Pancreas (tissue), 10 donors: ENCODE measurements around the gene FCN3. TPM values are rescaled to one million over a fixed set of nuclear protein-coding genes. Genes with fewer than 3 reads are reported as not detected.
A peak's percentile ranks its signal among the peaks of the same experiment; 100 is the strongest.

Experiments
- ATAC-seq, 4 donors: fragments of 200-7000 bp; cut with Tn5 transposase; one replicate each; pipeline versions ENCODE4 v1.8.0 to v1.9.1; 2020; ENCODE audit warnings: mild to moderate bottlenecking in 4 of 4, moderate library complexity in 4 of 4
- DNase-seq, 6 donors: peaks; one replicate each; pipeline ENCODE4 v3.0.0-alpha.2; 2020
- FAIRE-seq: peaks from 2 replicates; lab custom pipeline; 2012; peaks lifted over from hg19 to GRCh38; lab: Jason Lieb, UNC
- H3K27ac ChIP-seq, 4 donors: fragments of 200-600 bp; sonication (generic); 1 replicate in 3 of 4; 2 replicates in 1 of 4; pipeline versions ENCODE4 v1.5.0 to v1.8.0; 2020
- H3K27me3 ChIP-seq, 4 donors: fragments of 200-600 bp; one replicate each; pipeline ENCODE4 v1.8.0; 2021
- H3K36me3 ChIP-seq, 3 donors: fragments of 200-600 bp; sonication (generic) in 1 of 3; one replicate each; pipeline versions ENCODE4 v1.5.0 to v1.8.0; 2020 to 2021
- H3K4me1 ChIP-seq, 3 donors: fragments of 200-600 bp; one replicate each; pipeline ENCODE4 v1.8.0; 2021
- H3K4me3 ChIP-seq, 4 donors: fragments of 200-600 bp; sonication (generic) in 2 of 4; one replicate each; pipeline versions ENCODE4 v1.5.0 to v1.8.0; 2020 to 2021
- H3K9me3 ChIP-seq, 4 donors: fragments of 200-600 bp; one replicate each; pipeline ENCODE4 v1.8.0; 2021
- WGBS, 2 donors: extraction: QIAGEN DNeasy Blood & Tissue Kit; methylation state at CpG; one replicate each; pipeline ENCODE4 v1.1.7; 2013; 5-methylcytosine and 5-hydroxymethylcytosine counted together
- intact Hi-C, 3 donors: fragments of 100-400 bp; cut with DNase I; formaldehyde crosslinking; loops; one replicate each; pipeline versions ENCODE4 v1.11.1 to v1.14.2; 2022
- polyA plus RNA-seq, 2 donors: library from polyadenylated mRNA; stranded (reverse); fragments of 200-250 nt; gene quantifications; one replicate each; pipeline ENCODE4 v1.2.3, GENCODE V29; 2013
- total RNA-seq, 6 donors: library from RNA; stranded (reverse); fragmentation: NEBNext Ultra II Directional in 4 of 6; extraction: Animal tissue kit (Norgen Biotek cat#: 25700) in 4 of 6; gene quantifications; one replicate each; pipeline versions ENCODE4 v1.2.1 to v1.2.4, GENCODE V29; 2021 to 2023
- TF ChIP-seq, protein P1 (sequence below), 4 donors: fragments of 200-600 bp; sonication (generic) in 3 of 4; IDR thresholded peaks; one replicate each; pipeline versions ENCODE4 v1.5.0 to v1.8.0; 2021; ENCODE audit warnings: antibody characterized with exemption in 4 of 4
- donor health status: healthy with polysubstance abuse.
- donor health status: DM: no; HTN: no; CAD: no; lungs with moderate emphysema.
- donor health status: DM: no; HTN: no; CAD: no.
- donor health status: control.
- donor health status: control.
- donor health status: Bipolar disorder and iron deficiency.
- donor health status: DM: yes; HTN: yes; CAD: no.
- donor health status: DM: no; HTN: no; CAD: no.
- donor health status: DM: no; HTN: no; CAD: no.
- donor health status: DM: yes; HTN: yes; CAD: no.

Gene FCN3
- total and polyA plus RNA-seq, 8 donors: 0.39 to 19.7 (median 3.7) TPM

DNA sequence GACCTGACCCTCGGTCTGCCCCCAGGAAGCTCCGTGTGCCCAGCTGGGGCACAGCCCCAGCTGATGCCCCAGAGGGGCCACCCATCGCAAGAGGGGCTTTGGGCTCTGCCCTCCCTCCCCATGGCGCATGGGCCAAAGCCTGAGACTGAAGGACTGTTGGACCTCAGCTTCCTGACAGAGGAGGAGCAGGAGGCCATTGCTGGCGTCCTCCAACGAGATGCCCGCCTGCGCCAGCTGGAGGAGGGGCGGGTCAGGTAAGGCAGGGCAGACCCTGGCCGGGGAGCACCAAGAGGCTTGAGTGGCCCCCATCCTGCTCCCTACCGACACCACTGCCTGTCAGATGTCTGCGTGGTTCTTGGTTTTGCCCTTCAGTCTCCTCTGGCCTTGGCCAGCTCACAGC lies 29.4 kb downstream of the FCN3 start:
- TF ChIP-seq, protein P1, sequence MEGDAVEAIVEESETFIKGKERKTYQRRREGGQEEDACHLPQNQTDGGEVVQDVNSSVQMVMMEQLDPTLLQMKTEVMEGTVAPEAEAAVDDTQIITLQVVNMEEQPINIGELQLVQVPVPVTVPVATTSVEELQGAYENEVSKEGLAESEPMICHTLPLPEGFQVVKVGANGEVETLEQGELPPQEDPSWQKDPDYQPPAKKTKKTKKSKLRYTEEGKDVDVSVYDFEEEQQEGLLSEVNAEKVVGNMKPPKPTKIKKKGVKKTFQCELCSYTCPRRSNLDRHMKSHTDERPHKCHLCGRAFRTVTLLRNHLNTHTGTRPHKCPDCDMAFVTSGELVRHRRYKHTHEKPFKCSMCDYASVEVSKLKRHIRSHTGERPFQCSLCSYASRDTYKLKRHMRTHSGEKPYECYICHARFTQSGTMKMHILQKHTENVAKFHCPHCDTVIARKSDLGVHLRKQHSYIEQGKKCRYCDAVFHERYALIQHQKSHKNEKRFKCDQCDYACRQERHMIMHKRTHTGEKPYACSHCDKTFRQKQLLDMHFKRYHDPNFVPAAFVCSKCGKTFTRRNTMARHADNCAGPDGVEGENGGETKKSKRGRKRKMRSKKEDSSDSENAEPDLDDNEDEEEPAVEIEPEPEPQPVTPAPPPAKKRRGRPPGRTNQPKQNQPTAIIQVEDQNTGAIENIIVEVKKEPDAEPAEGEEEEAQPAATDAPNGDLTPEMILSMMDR (IDR thresholded peaks at IDR 0.05): no peak
- no peak for ATAC-seq
- H3K9me3 ChIP-seq: no peaks in the 10 kb centered on the region
- no peaks in the 10 kb centered on the region for H3K27me3 ChIP-seq
- DNase-seq: no peak
- H3K36me3 ChIP-seq: no peaks in the 10 kb centered on the region
- no peak overlapping the region for H3K4me3 ChIP-seq
- no peak for FAIRE-seq
- peaks cover 0 to 7% (median 3%) of the 10 kb centered on the region in 3 donors for H3K4me1 ChIP-seq
- 90 to 94% methylated on average over 10 to 12 of the region's 12 CpGs for WGBS, 2 donors
- no peak overlapping the region for H3K27ac ChIP-seq
- intact Hi-C loops: no loop called here

DNA sequence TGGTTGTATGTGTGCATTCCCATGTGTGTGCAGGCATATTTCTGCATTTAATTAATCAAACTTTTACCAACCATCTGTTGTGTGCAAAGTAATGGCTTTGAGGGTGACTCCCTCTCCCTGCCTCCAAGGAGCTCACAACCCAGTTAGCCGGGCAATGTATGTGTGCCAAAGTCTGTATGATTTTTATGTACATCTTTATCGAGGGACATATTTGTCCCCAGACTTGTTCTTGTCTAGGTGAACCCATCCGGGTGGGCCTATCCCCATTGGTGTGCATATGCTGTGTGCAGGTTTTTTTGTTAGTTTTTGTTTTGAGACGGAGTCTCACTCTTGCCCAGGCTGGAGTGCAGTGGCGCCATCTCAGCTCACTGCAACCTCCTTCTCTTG lies 31.0 kb downstream of the FCN3 start:
- DNase-seq: no peak
- peak in 3 of 4 donors; percentile 1 to 3 (median 1) for ATAC-seq
- WGBS, 2 donors: 30 to 42% methylated on average over 5 of the region's 5 CpGs
- TF ChIP-seq, protein P1 (IDR thresholded peaks at IDR 0.05): no peak
- Histone ChIP-seq H3K4me1 (peaks cover 0 to 5% (median 3%) of the 10 kb centered on the region in 3 donors), H3K27me3 (no peaks in the 10 kb centered on the region), H3K36me3 (no peaks in the 10 kb centered on the region), H3K9me3 (no peaks in the 10 kb centered on the region), H3K4me3 (peak overlapping the region; percentile 21 to 67 (median 50)), H3K27ac (no peak overlapping the region)
- no peak for FAIRE-seq
- intact Hi-C loops: no loop called here

DNA sequence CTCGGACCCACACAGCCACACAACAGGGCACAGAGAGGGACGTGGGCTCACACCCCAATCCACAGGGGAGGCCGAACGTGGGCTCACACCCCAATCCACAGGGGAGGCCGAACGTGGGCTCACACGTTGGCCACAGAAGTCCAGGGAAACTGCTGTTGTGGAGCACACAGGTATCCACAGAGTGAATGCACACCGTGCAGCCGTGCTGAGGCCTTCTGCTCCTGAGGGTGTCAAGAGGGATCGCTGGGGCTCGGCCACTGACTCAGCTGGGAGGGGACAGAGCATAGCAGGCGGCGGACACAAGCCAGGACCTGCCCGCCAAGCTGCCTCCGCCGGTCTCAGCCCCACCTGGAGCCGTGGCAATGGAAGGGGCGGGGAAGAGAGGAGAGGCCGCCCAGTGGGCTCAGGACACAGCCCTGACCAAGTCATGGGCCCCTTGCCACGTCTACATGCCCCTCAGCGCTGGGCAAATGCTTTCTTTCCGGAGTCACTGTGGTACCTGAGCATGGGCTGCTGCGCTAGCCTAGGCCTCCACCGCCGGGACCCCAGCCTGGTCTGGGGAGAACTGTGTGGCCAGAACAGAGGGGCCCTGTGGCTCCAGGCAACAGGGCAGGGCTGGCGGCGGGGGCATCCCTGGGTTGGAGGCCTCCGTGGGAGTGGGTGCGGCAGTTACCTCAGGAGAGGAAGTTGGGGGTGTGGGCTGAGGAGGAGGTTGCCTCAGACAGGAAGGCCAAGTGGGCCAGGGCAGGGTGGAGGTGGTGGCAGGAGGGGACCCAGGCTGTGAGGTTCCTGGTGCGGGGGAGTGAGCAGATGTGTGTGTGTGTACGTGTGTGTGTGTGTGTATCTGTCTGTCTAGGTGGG lies 31.6 kb downstream of the FCN3 start:
- intact Hi-C loops: no loop called here
- H3K36me3 ChIP-seq: no peaks in the 10 kb centered on the region
- H3K4me1 ChIP-seq: peaks cover 0 to 4% (median 3%) of the 10 kb centered on the region in 3 donors
- H3K27me3 ChIP-seq: no peaks in the 10 kb centered on the region
- H3K4me3 ChIP-seq: peak overlapping the region; percentile 21 to 67 (median 50)
- 26 to 34% methylated on average over 31 of the region's 31 CpGs for WGBS, 2 donors
- peak overlapping the region; percentile 46 to 69 (median 62) for H3K27ac ChIP-seq
- TF ChIP-seq, protein P1 (IDR thresholded peaks at IDR 0.05): no peak
- DNase-seq (peak; percentile 68 to 91 (median 78)), ATAC-seq (peak; percentile 72 to 84 (median 81)), FAIRE-seq (no peak)
- H3K9me3 ChIP-seq: no peaks in the 10 kb centered on the region

DNA sequence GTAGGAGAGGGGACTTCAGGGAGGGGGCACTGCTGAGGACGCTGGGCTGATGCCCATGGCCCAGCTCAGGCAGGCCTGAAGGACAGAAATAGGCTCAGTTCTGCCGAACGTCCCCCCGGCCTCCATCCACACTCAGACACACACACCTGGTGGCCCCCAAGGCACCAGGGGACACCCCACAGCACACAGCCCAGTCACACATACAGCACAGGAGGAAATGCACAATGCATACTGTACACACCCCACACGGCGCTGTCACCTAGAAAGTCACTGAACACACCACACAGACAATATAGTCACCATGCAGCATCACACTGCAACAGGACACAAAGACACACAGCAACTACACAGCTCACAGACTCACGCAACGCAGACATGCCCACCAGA lies 32.2 kb downstream of the FCN3 start:
- DNase-seq (peak in 1 of 6 donors; percentile 32), FAIRE-seq (no peak), ATAC-seq (peak; percentile 22 to 56 (median 40))
- intact Hi-C loops: no loop called here
- Histone ChIP-seq H3K9me3 (no peaks in the 10 kb centered on the region), H3K36me3 (no peaks in the 10 kb centered on the region), H3K4me1 (peaks cover 0 to 4% (median 3%) of the 10 kb centered on the region in 3 donors), H3K27ac (peak overlapping the region; percentile 39 to 69 (median 62)), H3K4me3 (peak overlapping the region; percentile 21 to 67 (median 50)), H3K27me3 (no peaks in the 10 kb centered on the region)
- TF ChIP-seq, protein P1 (IDR thresholded peaks at IDR 0.05): no peak
- WGBS, 2 donors: 18 to 29% methylated on average over 8 of the region's 8 CpGs
